Fibroblast of lung (primary cell): ENCODE measurements around the gene NCR2. TPM values are rescaled to one million over a fixed set of nuclear protein-coding genes. Genes with fewer than 3 reads are reported as not detected.

Experiments
- DNase-seq, 2 donors: peaks; one replicate each; pipeline versions ENCODE4 v3.0.0 to v3.0.0-alpha.2; 2010; ENCODE audit warnings: low read depth in 2 of 2
- H2AFZ ChIP-seq: 2 replicates; pipeline ENCODE4 v1.5.1; 2012; ENCODE audit warnings: low read length, control low read depth, inconsistent platforms
- H3K27ac ChIP-seq: 2 replicates; pipeline ENCODE4 v1.5.1; 2011; ENCODE audit warnings: low read length, control low read depth; ENCODE audit not compliant: insufficient read depth
- H3K27me3 ChIP-seq: 2 replicates; pipeline ENCODE4 v1.5.1; 2011; ENCODE audit warnings: mild to moderate bottlenecking, low read length; ENCODE audit not compliant: control insufficient read depth, insufficient read depth
- H3K36me3 ChIP-seq: 2 replicates; pipeline ENCODE4 v1.5.1; 2011; ENCODE audit warnings: low read length; ENCODE audit not compliant: control insufficient read depth, insufficient read depth
- H3K4me1 ChIP-seq: 2 replicates; pipeline ENCODE4 v1.5.1; 2011; ENCODE audit warnings: low read length; ENCODE audit not compliant: control insufficient read depth, insufficient read depth; ENCODE audit errors: extremely low read depth
- H3K4me2 ChIP-seq: 2 replicates; pipeline ENCODE4 v1.5.1; 2011; ENCODE audit warnings: low read length, control low read depth; ENCODE audit not compliant: insufficient read depth; ENCODE audit errors: extremely low read depth
- H3K4me3 ChIP-seq, 4 experiments: fragments of 200-600 bp in 1 of 4; sonication (generic) in 1 of 4; replicated peaks in 1 of 4; 2 replicates each; pipeline ENCODE4 v1.5.1; 2011 to 2016; ENCODE audit warnings: low read length in 4 of 4, low read depth in 3 of 4, mild to moderate bottlenecking in 3 of 4, control low read depth in 2 of 4, inconsistent platforms in 1 of 4, mixed read lengths in 1 of 4; ENCODE audit not compliant: insufficient read depth in 1 of 4; ENCODE audit errors: control extremely low read depth in 1 of 4
- H3K79me2 ChIP-seq: 2 replicates; pipeline ENCODE4 v1.5.1; 2012; ENCODE audit warnings: mild to moderate bottlenecking, low read length, inconsistent platforms; ENCODE audit not compliant: control insufficient read depth, insufficient read depth
- H3K9ac ChIP-seq: 2 replicates; pipeline ENCODE4 v1.5.1; 2011; ENCODE audit warnings: mild to moderate bottlenecking, low read length, control low read depth; ENCODE audit not compliant: insufficient read depth
- H3K9me3 ChIP-seq: 2 replicates; pipeline ENCODE4 v1.5.1; 2012; ENCODE audit warnings: low read depth, low read length; ENCODE audit not compliant: control insufficient read depth, insufficient read depth
- H4K20me1 ChIP-seq: 2 replicates; pipeline ENCODE4 v1.5.1; 2011; ENCODE audit warnings: low read length; ENCODE audit not compliant: control insufficient read depth, insufficient read depth; ENCODE audit errors: extremely low read depth
- EZH2 ChIP-seq: IDR thresholded peaks from 2 replicates; pipeline ENCODE4 v1.5.1; 2012; ENCODE audit warnings: low read length, control low read depth, mild to moderate bottlenecking; ENCODE audit errors: missing control alignments
- polyA plus RNA-seq, 2 donors: library from polyadenylated mRNA; depleted of rRNA in 1 of 2; stranded (reverse) in 1 of 2; unstranded in 1 of 2; fragments of >200 nt; gene quantifications; 2 replicates each; pipeline ENCODE4 v1.2.1, GENCODE V29; 2011 to 2012; ENCODE audit warnings: missing spikeins in 1 of 2
- total RNA-seq: library from RNA; depleted of rRNA; stranded (reverse); fragments of >200 nt; gene quantifications from 2 replicates; pipeline ENCODE4 v1.2.1, GENCODE V29; 2014
- TF ChIP-seq, protein P1 (sequence below), 2 donors: IDR thresholded peaks in 1 of 2; conservative IDR thresholded peaks in 1 of 2; 1 replicate in 1 of 2; 2 replicates in 1 of 2; pipeline ENCODE4 v1.5.1; 2011 to 2012; ENCODE audit warnings: low read length in 2 of 2, control low read depth in 1 of 2, inconsistent platforms in 1 of 2, low read depth in 1 of 2, mild to moderate bottlenecking in 1 of 2

Gene NCR2
- total and polyA plus RNA-seq, 2 donors (not counting 1 experiment from before 2014, with no cell fraction given) = not detected

DNA sequence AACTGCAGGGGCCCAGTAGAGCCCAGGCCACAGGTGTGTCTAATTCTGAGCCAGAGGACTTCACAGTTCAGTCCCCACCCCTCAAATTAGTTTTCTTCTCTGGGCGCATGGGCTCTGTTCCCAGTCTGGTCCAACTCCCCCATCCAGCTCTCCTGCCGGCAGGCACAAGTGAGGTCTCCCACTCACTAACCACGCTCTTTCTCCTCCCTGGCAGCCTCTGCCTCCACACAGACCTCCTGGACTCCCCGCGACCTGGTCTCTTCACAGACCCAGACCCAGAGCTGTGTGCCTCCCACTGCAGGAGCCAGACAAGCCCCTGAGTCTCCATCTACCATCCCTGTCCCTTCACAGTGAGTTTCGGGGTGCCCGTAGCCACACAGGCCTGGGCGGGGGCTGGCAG, 6.2 kb downstream of the NCR2 start:
- Histone ChIP-seq H3K36me3 (no peaks in the 10 kb centered on the region), H3K27me3 (no peaks in the 10 kb centered on the region), H3K27ac (no peak overlapping the region), H3K9ac (no peak overlapping the region), H3K4me2 (no peak overlapping the region), H3K4me1 (no peaks in the 10 kb centered on the region), H2AFZ (no peak overlapping the region), H4K20me1 (no peaks in the 10 kb centered on the region), H3K79me2 (no peaks in the 10 kb centered on the region), H3K4me3 (no peak overlapping the region), H3K9me3 (no peaks in the 10 kb centered on the region)
- no peak for TF ChIP-seq EZH2
- TF ChIP-seq, protein P1, sequence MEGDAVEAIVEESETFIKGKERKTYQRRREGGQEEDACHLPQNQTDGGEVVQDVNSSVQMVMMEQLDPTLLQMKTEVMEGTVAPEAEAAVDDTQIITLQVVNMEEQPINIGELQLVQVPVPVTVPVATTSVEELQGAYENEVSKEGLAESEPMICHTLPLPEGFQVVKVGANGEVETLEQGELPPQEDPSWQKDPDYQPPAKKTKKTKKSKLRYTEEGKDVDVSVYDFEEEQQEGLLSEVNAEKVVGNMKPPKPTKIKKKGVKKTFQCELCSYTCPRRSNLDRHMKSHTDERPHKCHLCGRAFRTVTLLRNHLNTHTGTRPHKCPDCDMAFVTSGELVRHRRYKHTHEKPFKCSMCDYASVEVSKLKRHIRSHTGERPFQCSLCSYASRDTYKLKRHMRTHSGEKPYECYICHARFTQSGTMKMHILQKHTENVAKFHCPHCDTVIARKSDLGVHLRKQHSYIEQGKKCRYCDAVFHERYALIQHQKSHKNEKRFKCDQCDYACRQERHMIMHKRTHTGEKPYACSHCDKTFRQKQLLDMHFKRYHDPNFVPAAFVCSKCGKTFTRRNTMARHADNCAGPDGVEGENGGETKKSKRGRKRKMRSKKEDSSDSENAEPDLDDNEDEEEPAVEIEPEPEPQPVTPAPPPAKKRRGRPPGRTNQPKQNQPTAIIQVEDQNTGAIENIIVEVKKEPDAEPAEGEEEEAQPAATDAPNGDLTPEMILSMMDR (conservative IDR thresholded peaks at IDR 0.05 in 1 of 2, IDR thresholded peaks at IDR 0.05 in 1 of 2; ENCODE audit: low read depth in 1 of 2, low read length in 2 of 2) = no peak
- no peak for DNase-seq

DNA sequence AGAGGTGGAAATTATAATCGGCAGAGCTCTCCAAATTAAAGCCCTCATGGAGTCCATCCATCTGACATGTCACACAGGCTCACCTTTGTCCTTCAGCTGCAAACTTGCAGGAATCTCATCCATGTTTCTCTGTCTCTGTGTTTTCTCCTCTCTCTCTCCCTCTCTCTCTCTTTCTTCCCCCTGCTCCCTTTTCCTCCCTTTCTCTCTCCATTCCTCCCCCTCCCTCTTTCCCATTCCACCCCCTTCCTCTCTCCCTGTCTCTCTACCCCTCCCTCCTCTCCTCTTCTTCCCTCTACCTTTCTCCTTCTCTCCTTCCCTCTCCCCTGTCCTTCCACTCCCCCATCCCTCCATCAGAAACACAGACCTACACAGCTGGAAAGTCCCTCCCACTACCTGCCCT, 6.8 kb downstream of the NCR2 start:
- DNase-seq = no peak
- H2AFZ ChIP-seq = no peak overlapping the region
- no peak overlapping the region for H3K9ac ChIP-seq
- TF ChIP-seq EZH2 = no peak
- TF ChIP-seq, protein P1 (conservative IDR thresholded peaks at IDR 0.05 in 1 of 2, IDR thresholded peaks at IDR 0.05 in 1 of 2; ENCODE audit: low read depth in 1 of 2, low read length in 2 of 2) = no peak
- H3K4me3 ChIP-seq = no peak overlapping the region
- H3K4me2 ChIP-seq = no peak overlapping the region
- no peaks in the 10 kb centered on the region for H4K20me1 ChIP-seq
- H3K36me3 ChIP-seq = no peaks in the 10 kb centered on the region
- no peak overlapping the region for H3K27ac ChIP-seq
- no peaks in the 10 kb centered on the region for H3K79me2 ChIP-seq
- H3K27me3 ChIP-seq = no peaks in the 10 kb centered on the region
- H3K4me1 ChIP-seq = no peaks in the 10 kb centered on the region
- no peaks in the 10 kb centered on the region for H3K9me3 ChIP-seq

DNA sequence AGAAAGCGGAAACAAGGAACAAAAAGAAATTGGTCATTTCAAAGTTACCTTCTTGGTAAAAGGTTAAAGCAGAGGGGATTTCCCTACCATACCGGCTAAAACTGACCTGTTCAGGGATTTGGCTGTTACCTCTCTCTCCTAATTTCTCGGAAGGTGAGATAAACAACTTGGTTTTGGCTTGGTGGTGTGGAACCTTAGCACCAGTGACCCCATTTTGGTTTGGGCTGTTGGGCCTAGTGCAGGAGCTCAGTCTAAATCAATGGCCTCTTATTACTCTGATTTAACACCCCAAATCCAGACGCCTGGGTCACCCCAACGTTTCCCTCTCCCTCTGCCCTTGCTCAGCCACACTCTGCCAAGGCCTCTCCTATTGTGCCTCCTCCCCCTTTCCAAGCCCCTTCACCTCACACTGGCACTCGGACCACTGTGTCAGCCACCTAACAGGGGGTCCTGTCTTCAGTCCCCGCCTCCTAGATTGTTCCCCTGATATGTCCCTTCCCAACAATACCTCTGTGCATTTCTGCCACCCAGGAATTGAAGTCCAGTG, 8.3 kb downstream of the NCR2 start:
- Histone ChIP-seq H3K9ac (no peak overlapping the region), H3K36me3 (no peaks in the 10 kb centered on the region), H3K4me3 (no peak overlapping the region), H3K27ac (no peak overlapping the region), H3K9me3 (no peaks in the 10 kb centered on the region), H3K27me3 (no peaks in the 10 kb centered on the region), H3K4me2 (no peak overlapping the region), H2AFZ (no peak overlapping the region), H3K4me1 (no peaks in the 10 kb centered on the region), H4K20me1 (no peaks in the 10 kb centered on the region), H3K79me2 (no peaks in the 10 kb centered on the region)
- TF ChIP-seq, protein P1 (conservative IDR thresholded peaks at IDR 0.05 in 1 of 2, IDR thresholded peaks at IDR 0.05 in 1 of 2; ENCODE audit: low read depth in 1 of 2, low read length in 2 of 2) = no peak
- no peak for TF ChIP-seq EZH2
- DNase-seq = no peak
